Measurements from ENCODE around the gene MGAT5. TPM values are rescaled to one million over a fixed set of nuclear protein-coding genes. Genes with fewer than 3 reads are reported as not detected.

The MGAT5 gene
- total RNA-seq, 1 experiment from 2014 or later = 34.0 TPM

DNA sequence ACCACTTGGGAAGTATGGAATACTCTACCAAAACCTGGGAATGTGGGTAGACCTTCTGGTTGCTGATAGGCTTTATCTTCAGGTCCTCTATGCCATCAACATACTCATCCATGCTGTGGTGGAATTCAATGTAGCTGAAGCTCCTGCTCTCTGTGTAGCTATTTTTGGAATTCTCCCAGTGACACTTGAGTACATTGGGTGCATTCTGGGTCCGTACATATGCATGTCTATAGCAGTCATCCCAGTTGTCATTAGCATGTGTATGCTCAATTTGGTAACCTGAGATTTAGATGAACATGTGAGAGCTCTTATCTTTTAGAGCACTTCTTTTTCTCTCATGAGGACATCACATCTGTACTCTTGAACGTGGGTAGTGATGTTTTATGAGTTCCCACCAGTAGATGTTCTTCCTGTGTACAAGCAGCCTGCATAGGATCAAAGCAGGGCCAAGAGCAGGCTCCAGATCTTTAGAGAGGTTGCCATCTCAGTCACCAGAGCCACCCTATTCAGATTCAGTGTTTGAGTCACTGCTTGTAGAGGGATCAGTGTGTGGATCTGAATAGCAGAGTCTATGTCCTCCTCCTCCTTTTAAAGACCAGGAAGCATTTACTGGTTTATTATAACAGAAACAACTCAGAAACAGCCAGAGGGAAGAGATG is 65.9 kb downstream of the MGAT5 start:
- ChIA-PET POLR2A (no interaction called here), RAD21 (ENCODE audit: low non-redundant PET in 1 of 2, low total read pairs in 2 of 2, uncharacterized antibody in 2 of 2, unreplicated experiment in 2 of 2) (no interaction called here), CTCF (no interaction called here)
- ATAC-seq = no peak
- Histone ChIP-seq H3K9me2 (ENCODE audit: insufficient read depth) (no peaks in the 10 kb centered on the region), H3K36me3 (ENCODE audit: control insufficient read depth in 1 of 2, insufficient read depth in 2 of 2, low read length in 2 of 2) (no peaks in the 10 kb centered on the region), H3K4me2 (ENCODE audit: low read length) (no peak overlapping the region), H3K4me1 (ENCODE audit: control insufficient read depth in 1 of 2, insufficient read depth in 2 of 2, low read length in 2 of 2) (no peaks in the 10 kb centered on the region), H3K4me3 (replicated peaks in 1 of 2; ENCODE audit: low read depth in 1 of 2, low read length in 2 of 2) (no peak overlapping the region), H3K27ac (ENCODE audit: low read depth, low read length) (no peak overlapping the region), H3K27me3 (ENCODE audit: insufficient read depth, low read length) (no peaks in the 10 kb centered on the region), H3K9ac (ENCODE audit: low read length) (no peak overlapping the region), H3K79me2 (ENCODE audit: insufficient read depth, low read length) (no peaks in the 10 kb centered on the region), H2AFZ (ENCODE audit: low read depth, low read length, poor library complexity, severe bottlenecking) (no peak overlapping the region), H3K9me3 (ENCODE audit: control insufficient read depth in 1 of 2, insufficient read depth in 1 of 2, low read depth in 1 of 2, low read length in 2 of 2) (no peaks in the 10 kb centered on the region), H4K20me1 (ENCODE audit: insufficient read depth) (no peaks in the 10 kb centered on the region)
- intact Hi-C loops (cut with micrococcal nuclease) = no loop called here
- no peak for DNase-seq (ENCODE audit: low read depth, low spot score)
- TF ChIP-seq POLR2AphosphoS5 (IDR thresholded peaks at IDR 0.05; ENCODE audit: low read depth, low read length) (no peak), EZH2 (IDR thresholded peaks at IDR 0.05) (no peak)
- no TSS peak for BruUV-seq (replicated peaks)

DNA sequence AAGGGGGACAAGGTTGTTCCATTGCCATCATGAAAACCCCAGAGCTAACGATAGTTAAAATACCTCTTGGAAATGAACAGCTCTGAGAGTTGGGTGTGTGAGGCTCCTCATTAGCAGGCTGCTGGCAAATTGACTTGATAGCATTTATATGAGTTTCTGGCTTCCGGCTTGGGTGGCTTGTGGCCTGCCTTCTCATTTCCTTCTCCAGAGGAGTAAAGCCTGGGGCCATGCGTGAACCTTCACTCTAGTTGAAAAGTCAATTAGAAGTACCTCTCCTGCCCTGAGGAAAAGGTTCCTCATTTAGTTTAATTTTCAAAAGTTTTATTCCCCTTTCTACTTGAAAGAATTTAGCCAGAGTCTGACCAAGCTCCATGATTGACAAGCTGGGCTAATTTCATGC is 67.1 kb downstream of the MGAT5 start:
- intact Hi-C loops (cut with micrococcal nuclease) = no loop called here
- no peak overlapping the region for H3K27ac ChIP-seq (ENCODE audit: low read depth, low read length)
- no peaks in the 10 kb centered on the region for H3K9me2 ChIP-seq (ENCODE audit: insufficient read depth)
- H3K4me1 ChIP-seq (ENCODE audit: control insufficient read depth in 1 of 2, insufficient read depth in 2 of 2, low read length in 2 of 2) = no peaks in the 10 kb centered on the region
- DNase-seq (ENCODE audit: low read depth, low spot score) (no peak), ATAC-seq (no peak)
- CTCF ChIA-PET = no interaction called here
- RAD21 ChIA-PET (ENCODE audit: low non-redundant PET in 1 of 2, low total read pairs in 2 of 2, uncharacterized antibody in 2 of 2, unreplicated experiment in 2 of 2) = no interaction called here
- no peaks in the 10 kb centered on the region for H3K9me3 ChIP-seq (ENCODE audit: control insufficient read depth in 1 of 2, insufficient read depth in 1 of 2, low read depth in 1 of 2, low read length in 2 of 2)
- no peak overlapping the region for H3K4me2 ChIP-seq (ENCODE audit: low read length)
- POLR2A ChIA-PET = no interaction called here
- no TSS peak for BruUV-seq (replicated peaks)
- H3K4me3 ChIP-seq (replicated peaks in 1 of 2; ENCODE audit: low read depth in 1 of 2, low read length in 2 of 2) = no peak overlapping the region
- no peaks in the 10 kb centered on the region for H4K20me1 ChIP-seq (ENCODE audit: insufficient read depth)
- H3K27me3 ChIP-seq (ENCODE audit: insufficient read depth, low read length) = no peaks in the 10 kb centered on the region
- H3K36me3 ChIP-seq (ENCODE audit: control insufficient read depth in 1 of 2, insufficient read depth in 2 of 2, low read length in 2 of 2) = no peaks in the 10 kb centered on the region
- no peak overlapping the region for H3K9ac ChIP-seq (ENCODE audit: low read length)
- H3K79me2 ChIP-seq (ENCODE audit: insufficient read depth, low read length) = no peaks in the 10 kb centered on the region
- no peak overlapping the region for H2AFZ ChIP-seq (ENCODE audit: low read depth, low read length, poor library complexity, severe bottlenecking)
- TF ChIP-seq EGR1 (IDR thresholded peaks at IDR 0.05; ENCODE audit: low read depth) (no peak), SIN3A (IDR thresholded peaks at IDR 0.05; ENCODE audit: low read depth) (no peak), YY1 (IDR thresholded peaks at IDR 0.05; ENCODE audit: extremely low read depth, insufficient replicate concordance, low read depth, low read length) (no peak), SRF (IDR thresholded peaks at IDR 0.05; ENCODE audit: low read depth) (no peak), POLR2A (IDR thresholded peaks at IDR 0.05; ENCODE audit: borderline replicate concordance, extremely low read depth, insufficient read depth, insufficient read length) (no peak), FOSL1 (IDR thresholded peaks at IDR 0.05; ENCODE audit: low read depth) (no peak), CBX3 (IDR thresholded peaks at IDR 0.05; ENCODE audit: low read depth) (no peak)

All from HCT116 (cell line).